HepG2 (cell line): ENCODE data around the gene GNB1. TPM values are rescaled to one million over a fixed set of nuclear protein-coding genes. Genes with fewer than 3 reads are reported as not detected.

ENCODE experiments used
- CENPBD1 ChIP-seq: sonication (generic); formaldehyde crosslinking; IDR thresholded peaks from 2 replicates; pipeline ENCODE4 v1.8.0; 2022; ENCODE audit warnings: missing genetic modification reagents, low read depth, mild to moderate bottlenecking, borderline replicate concordance
- ELF1 ChIP-seq: sonication (generic); formaldehyde crosslinking; IDR thresholded peaks from 2 replicates; pipeline ENCODE4 v1.4.0; 2020; ENCODE audit warnings: missing genetic modification reagents
- KLF6 ChIP-seq: IDR thresholded peaks from 2 replicates; pipeline ENCODE4 v1.8.0; 2016; ENCODE audit warnings: missing biosample characterization, missing genetic modification reagents
- NRL ChIP-seq: sonication (generic); formaldehyde crosslinking; IDR thresholded peaks from 2 replicates; pipeline ENCODE4 v1.5.0; 2020; ENCODE audit warnings: missing genetic modification reagents, mild to moderate bottlenecking, moderate library complexity, borderline replicate concordance
- PITX1 ChIP-seq: sonication (generic); formaldehyde crosslinking; IDR thresholded peaks from 2 replicates; pipeline ENCODE4 v1.5.1; 2020; ENCODE audit warnings: mild to moderate bottlenecking, missing genetic modification reagents
- PPARG ChIP-seq: conservative IDR thresholded peaks from 2 replicates; pipeline ENCODE4 v1.6.1; 2016; ENCODE audit warnings: missing biosample characterization, missing genetic modification reagents
- ZNF143 ChIP-seq: sonication (generic); formaldehyde crosslinking; IDR thresholded peaks from 2 replicates; pipeline ENCODE4 v1.4.0; 2020; ENCODE audit warnings: missing genetic modification reagents
- ZNF276 ChIP-seq: sonication (generic); formaldehyde crosslinking; IDR thresholded peaks from 2 replicates; pipeline ENCODE4 v1.4.0; 2020; ENCODE audit warnings: mild to moderate bottlenecking, low read depth, missing genetic modification reagents
- ZNF501 ChIP-seq: sonication (generic); formaldehyde crosslinking; IDR thresholded peaks from 2 replicates; pipeline ENCODE4 v1.5.1; 2020; ENCODE audit warnings: mild to moderate bottlenecking, moderate library complexity, missing genetic modification reagents
- ZNF609 ChIP-seq: sonication (generic); formaldehyde crosslinking; IDR thresholded peaks from 2 replicates; pipeline ENCODE4 v1.4.0; 2020; ENCODE audit warnings: mild to moderate bottlenecking, missing genetic modification reagents, borderline replicate concordance
- ZNF737 ChIP-seq: sonication (generic); formaldehyde crosslinking; IDR thresholded peaks from 2 replicates; pipeline ENCODE4 v1.5.0; 2020; ENCODE audit warnings: missing genetic modification reagents, mild to moderate bottlenecking, borderline replicate concordance
- polyA plus RNA-seq, 8 experiments: library from polyadenylated mRNA; depleted of rRNA in 3 of 8; stranded (reverse) in 7 of 8; unstranded in 1 of 8; fragments of >200 nt; fragmentation: Illumina TruSeq in 4 of 8; extraction: Trizol in 4 of 8; gene quantifications; 2 replicates each; pipeline versions ENCODE4 v1.2.1 to v1.2.3, GENCODE V29; 2011 to 2016; ENCODE audit warnings: low read depth in 4 of 8, missing spikeins in 1 of 8, mixed read lengths in 1 of 8; ENCODE audit not compliant: insufficient read depth in 1 of 8
- total RNA-seq, 5 experiments: library from RNA; depleted of rRNA; stranded (reverse); fragments of >200 nt; fragmentation: Illumina TruSeq; extraction: Trizol; gene quantifications; 2 replicates each; pipeline ENCODE4 v1.2.3, GENCODE V29; 2016; ENCODE audit warnings: low read depth in 1 of 5
- TF ChIP-seq, protein P1 (sequence below): sonication (generic); formaldehyde crosslinking; IDR thresholded peaks from 2 replicates; pipeline ENCODE4 v1.5.0; 2020; ENCODE audit warnings: mild to moderate bottlenecking, missing genetic modification reagents
- TF ChIP-seq, protein P2 (sequence below): sonication (generic); formaldehyde crosslinking; IDR thresholded peaks from 2 replicates; pipeline ENCODE4 v1.8.1; 2022; ENCODE audit warnings: low read depth, mild to moderate bottlenecking, missing genetic modification reagents
- TF ChIP-seq, protein P3 (sequence below): sonication (generic); formaldehyde crosslinking; IDR thresholded peaks from 2 replicates; pipeline ENCODE4 v1.5.1; 2020; ENCODE audit warnings: missing genetic modification reagents, mild to moderate bottlenecking, borderline replicate concordance

The GNB1 gene
- total and polyA plus RNA-seq, 2 of the 13 experiments (the other 11 are each of a cell fraction or from before 2014, with no cell fraction given) = 66.2 to 327 TPM

- TF ChIP-seq NRL (CRISPR knock-in tag) (peak; percentile 14; the same call in 1 of the 2 replicates), PPARG (no peak), ZNF609 (CRISPR knock-in tag) (no peak), ELF1 (CRISPR knock-in tag) (no peak), ZNF737 (no peak), KLF6 (CRISPR knock-in tag) (no peak), ZNF143 (CRISPR knock-in tag) (0 out of 2 replicates have a peak, but pooled peaks have one; percentile 7), ZNF501 (CRISPR knock-in tag) (no peak; the same call in 1 of the 2 replicates), ZNF276 (CRISPR knock-in tag) (no peak), CENPBD1 (CRISPR knock-in tag) (no peak), PITX1 (no peak)
- TF ChIP-seq, protein P1, sequence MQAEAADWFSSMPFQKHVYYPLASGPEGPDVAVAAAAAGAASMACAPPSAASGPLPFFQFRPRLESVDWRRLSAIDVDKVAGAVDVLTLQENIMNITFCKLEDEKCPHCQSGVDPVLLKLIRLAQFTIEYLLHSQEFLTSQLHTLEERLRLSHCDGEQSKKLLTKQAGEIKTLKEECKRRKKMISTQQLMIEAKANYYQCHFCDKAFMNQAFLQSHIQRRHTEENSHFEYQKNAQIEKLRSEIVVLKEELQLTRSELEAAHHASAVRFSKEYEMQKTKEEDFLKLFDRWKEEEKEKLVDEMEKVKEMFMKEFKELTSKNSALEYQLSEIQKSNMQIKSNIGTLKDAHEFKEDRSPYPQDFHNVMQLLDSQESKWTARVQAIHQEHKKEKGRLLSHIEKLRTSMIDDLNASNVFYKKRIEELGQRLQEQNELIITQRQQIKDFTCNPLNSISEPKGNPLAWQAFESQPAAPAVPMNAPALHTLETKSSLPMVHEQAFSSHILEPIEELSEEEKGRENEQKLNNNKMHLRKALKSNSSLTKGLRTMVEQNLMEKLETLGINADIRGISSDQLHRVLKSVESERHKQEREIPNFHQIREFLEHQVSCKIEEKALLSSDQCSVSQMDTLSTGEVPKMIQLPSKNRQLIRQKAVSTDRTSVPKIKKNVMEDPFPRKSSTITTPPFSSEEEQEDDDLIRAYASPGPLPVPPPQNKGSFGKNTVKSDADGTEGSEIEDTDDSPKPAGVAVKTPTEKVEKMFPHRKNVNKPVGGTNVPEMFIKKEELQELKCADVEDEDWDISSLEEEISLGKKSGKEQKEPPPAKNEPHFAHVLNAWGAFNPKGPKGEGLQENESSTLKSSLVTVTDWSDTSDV (CRISPR knock-in tag) = no peak
- TF ChIP-seq, protein P2, sequence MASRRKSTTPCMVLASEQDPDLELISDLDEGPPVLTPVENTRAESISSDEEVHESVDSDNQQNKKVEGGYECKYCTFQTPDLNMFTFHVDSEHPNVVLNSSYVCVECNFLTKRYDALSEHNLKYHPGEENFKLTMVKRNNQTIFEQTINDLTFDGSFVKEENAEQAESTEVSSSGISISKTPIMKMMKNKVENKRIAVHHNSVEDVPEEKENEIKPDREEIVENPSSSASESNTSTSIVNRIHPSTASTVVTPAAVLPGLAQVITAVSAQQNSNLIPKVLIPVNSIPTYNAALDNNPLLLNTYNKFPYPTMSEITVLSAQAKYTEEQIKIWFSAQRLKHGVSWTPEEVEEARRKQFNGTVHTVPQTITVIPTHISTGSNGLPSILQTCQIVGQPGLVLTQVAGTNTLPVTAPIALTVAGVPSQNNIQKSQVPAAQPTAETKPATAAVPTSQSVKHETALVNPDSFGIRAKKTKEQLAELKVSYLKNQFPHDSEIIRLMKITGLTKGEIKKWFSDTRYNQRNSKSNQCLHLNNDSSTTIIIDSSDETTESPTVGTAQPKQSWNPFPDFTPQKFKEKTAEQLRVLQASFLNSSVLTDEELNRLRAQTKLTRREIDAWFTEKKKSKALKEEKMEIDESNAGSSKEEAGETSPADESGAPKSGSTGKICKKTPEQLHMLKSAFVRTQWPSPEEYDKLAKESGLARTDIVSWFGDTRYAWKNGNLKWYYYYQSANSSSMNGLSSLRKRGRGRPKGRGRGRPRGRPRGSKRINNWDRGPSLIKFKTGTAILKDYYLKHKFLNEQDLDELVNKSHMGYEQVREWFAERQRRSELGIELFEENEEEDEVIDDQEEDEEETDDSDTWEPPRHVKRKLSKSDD (CRISPR knock-in tag) = no peak
- TF ChIP-seq, protein P3, sequence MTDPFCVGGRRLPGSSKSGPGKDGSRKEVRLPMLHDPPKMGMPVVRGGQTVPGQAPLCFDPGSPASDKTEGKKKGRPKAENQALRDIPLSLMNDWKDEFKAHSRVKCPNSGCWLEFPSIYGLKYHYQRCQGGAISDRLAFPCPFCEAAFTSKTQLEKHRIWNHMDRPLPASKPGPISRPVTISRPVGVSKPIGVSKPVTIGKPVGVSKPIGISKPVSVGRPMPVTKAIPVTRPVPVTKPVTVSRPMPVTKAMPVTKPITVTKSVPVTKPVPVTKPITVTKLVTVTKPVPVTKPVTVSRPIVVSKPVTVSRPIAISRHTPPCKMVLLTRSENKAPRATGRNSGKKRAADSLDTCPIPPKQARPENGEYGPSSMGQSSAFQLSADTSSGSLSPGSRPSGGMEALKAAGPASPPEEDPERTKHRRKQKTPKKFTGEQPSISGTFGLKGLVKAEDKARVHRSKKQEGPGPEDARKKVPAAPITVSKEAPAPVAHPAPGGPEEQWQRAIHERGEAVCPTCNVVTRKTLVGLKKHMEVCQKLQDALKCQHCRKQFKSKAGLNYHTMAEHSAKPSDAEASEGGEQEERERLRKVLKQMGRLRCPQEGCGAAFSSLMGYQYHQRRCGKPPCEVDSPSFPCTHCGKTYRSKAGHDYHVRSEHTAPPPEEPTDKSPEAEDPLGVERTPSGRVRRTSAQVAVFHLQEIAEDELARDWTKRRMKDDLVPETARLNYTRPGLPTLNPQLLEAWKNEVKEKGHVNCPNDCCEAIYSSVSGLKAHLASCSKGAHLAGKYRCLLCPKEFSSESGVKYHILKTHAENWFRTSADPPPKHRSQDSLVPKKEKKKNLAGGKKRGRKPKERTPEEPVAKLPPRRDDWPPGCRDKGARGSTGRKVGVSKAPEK (CRISPR knock-in tag) = no peak
Measured at GRCh38 chr1:1908506-1908791, 17.6 kb upstream of the GNB1 start (continued).
